Heart left ventricle (tissue), 16 donors: ENCODE measurements around the gene IGF1R. TPM values are rescaled to one million over a fixed set of nuclear protein-coding genes. Genes with fewer than 3 reads are reported as not detected.
A peak's percentile ranks its signal among the peaks of the same experiment; 100 is the strongest.

Source experiments
- ATAC-seq, 4 donors: fragments of 200-7000 bp; cut with Tn5 transposase; one replicate each; pipeline ENCODE4 v1.9.1; 2020 to 2022; ENCODE audit warnings: moderate library complexity in 4 of 4, mild to moderate bottlenecking in 3 of 4, moderate number of reproducible peaks in 1 of 4
- DNase-seq, 5 donors: peaks; one replicate each; pipeline ENCODE4 v3.0.0-alpha.2; 2020
- H3K27ac ChIP-seq, 12 donors: fragments of 200-600 bp; sonication (generic) in 4 of 12; one replicate each; pipeline versions ENCODE4 v1.5.0 to v1.8.0; 2016 to 2022; ENCODE audit warnings: mild to moderate bottlenecking in 2 of 12
- H3K27me3 ChIP-seq, 9 donors: fragments of 200-600 bp; sonication (generic) in 2 of 9; one replicate each; pipeline versions ENCODE4 v1.5.1 to v1.8.0; 2016 to 2022; ENCODE audit warnings: mild to moderate bottlenecking in 3 of 9
- H3K36me3 ChIP-seq, 9 donors: fragments of 200-600 bp; sonication (generic) in 2 of 9; one replicate each; pipeline versions ENCODE4 v1.5.0 to v1.8.0; 2018 to 2022; ENCODE audit warnings: mild to moderate bottlenecking in 2 of 9
- H3K4me1 ChIP-seq, 12 donors: fragments of 200-600 bp; sonication (generic) in 4 of 12; one replicate each; pipeline versions ENCODE4 v1.5.0 to v1.8.0; 2016 to 2022; ENCODE audit warnings: mild to moderate bottlenecking in 3 of 12
- H3K4me3 ChIP-seq, 12 donors: fragments of 200-600 bp; sonication (generic) in 4 of 12; one replicate each; pipeline versions ENCODE4 v1.5.0 to v1.8.0; 2017 to 2022; ENCODE audit warnings: mild to moderate bottlenecking in 9 of 12, moderate library complexity in 4 of 12
- H3K9me3 ChIP-seq, 12 donors: fragments of 200-600 bp; sonication (generic) in 4 of 12; one replicate each; pipeline versions ENCODE4 v1.5.0 to v1.8.0; 2016 to 2022; ENCODE audit warnings: mild to moderate bottlenecking in 1 of 12
- POLR2A ChIP-seq, 2 donors: fragments of 450-650 bp; IDR thresholded peaks; one replicate each; pipeline ENCODE4 v1.6.1; 2017; ENCODE audit warnings: antibody characterized with exemption in 2 of 2, mild to moderate bottlenecking in 2 of 2, moderate library complexity in 2 of 2
- WGBS, 4 donors: extraction: QIAGEN DNeasy Blood & Tissue Kit in 2 of 4; methylation state at CpG; one replicate each; pipeline versions ENCODE4 v1.1.5 to v1.1.7; 2013 to 2018; 5-methylcytosine and 5-hydroxymethylcytosine counted together
- intact Hi-C, 10 donors: fragments of 100-400 bp; cut with DNase I; formaldehyde crosslinking; loops; one replicate each; pipeline versions ENCODE4 v1.11.1 to v1.14.2; 2022
- polyA plus RNA-seq, 2 donors: library from polyadenylated mRNA; stranded (reverse); fragments of 200-250 nt; gene quantifications; one replicate each; pipeline ENCODE4 v1.2.3, GENCODE V29; 2013
- total RNA-seq, 9 donors: library from RNA; depleted of rRNA in 2 of 9; stranded (reverse); fragments of >200 nt in 2 of 9; fragmentation: NEBNext Ultra II Directional in 3 of 9; extraction: Animal tissue kit (Norgen Biotek cat#: 25700) in 3 of 9; gene quantifications; one replicate each; pipeline versions ENCODE4 v1.1.0 to v1.2.4, GENCODE V29; 2016 to 2023
- TF ChIP-seq, protein P1 (sequence below), 12 donors: fragments of 200-600 bp; sonication (generic) in 4 of 12; IDR thresholded peaks; one replicate each; pipeline versions ENCODE4 v1.5.0 to v1.8.0; 2018 to 2022; ENCODE audit warnings: antibody characterized with exemption in 12 of 12, mild to moderate bottlenecking in 5 of 12
- donor health status: ischemic (EF 13 %, LVEDD 7.1; RV severe dilation, severe dysfunction).
- donor health status: healthy with polysubstance abuse.
- donor health status: DM: no; HTN: yes; CAD: no.
- donor health status: DM: no; HTN: no; CAD: no.
- donor health status: ischemic (EF 25% LVEDD 6.9; RV normal size, moderate dysfunction).
- donor health status: ischemic (EF 25% LVEDD 5.7; RV mildly dilated, moderate dysfunction).
- donor health status: healthy.
- donor health status: DM: yes; HTN: yes; CAD: no.
- donor health status: ischemic (EF 35%, LVEDD 5.7; RV mildly dilated, moderate dysfunction).
- donor health status: nonischemic (EF 11% LVEDD 7.7; RV severe dilation, severe dysfunction).
- donor health status: DM: yes; HTN: yes; CAD: no.
- donor health status: PGD.
- donor health status: ischemic (EF 29% LVEDD 5.4; RV normal size, mild dysfunction).
- donor health status: nonischemic (EF 23%, LVEDD 6.1; RV moderate dilation, normal function).

IGF1R gene
- total and polyA plus RNA-seq, 11 donors, result 7.4 to 93.1 (median 40.5) TPM

DNA sequence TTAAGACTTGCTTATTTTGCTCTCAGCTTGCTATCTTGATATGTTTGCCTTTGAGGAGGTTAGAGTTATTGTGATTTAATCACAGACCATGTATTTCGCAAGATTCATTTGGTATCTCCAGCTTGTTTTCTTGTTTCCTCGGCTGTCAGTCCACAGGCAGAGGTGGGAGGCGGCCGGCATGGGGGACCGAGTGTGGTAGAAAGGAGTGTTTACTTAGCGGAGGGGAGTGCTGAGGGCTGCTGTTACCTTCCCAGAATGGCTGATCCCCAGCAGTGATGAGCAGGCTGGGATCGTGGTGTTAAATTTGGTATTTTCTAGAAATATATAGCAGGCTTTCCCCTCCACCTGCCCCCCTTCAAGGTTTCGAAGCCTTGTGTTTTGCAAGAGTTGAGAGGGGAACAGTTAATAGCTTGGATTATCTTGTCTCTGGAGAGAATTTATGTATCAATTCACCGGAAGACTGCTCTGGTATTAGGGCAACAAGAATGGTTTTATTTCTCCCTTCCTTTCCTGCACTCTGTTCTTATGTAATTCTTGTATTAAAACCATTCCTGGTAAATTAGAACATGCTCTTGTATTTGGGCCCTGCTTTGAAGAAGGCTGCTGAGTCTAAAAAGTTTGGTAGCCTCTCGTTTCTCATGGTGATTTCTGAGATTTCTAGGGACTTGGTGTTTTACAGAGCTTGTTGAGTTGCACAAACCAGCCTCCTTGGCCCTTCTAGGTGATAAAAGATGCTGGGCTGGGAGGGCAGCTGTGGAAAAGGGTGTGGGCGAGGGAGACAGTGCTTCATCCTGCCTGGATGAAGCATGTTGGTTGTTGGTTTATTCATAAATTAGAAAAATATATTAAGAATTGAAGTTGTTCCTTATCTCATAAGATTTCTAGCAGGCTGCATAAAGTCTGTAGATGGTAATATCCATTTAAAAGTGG is 151.4 kb downstream of the IGF1R start:
- DNase-seq (no peak), ATAC-seq (peak in 1 of 4 donors; percentile 29)
- Histone ChIP-seq H3K27ac (peak overlapping the region in 11 of 12 donors; percentile 11 to 70 (median 52)), H3K4me1 (peaks cover 6 to 70% (median 35%) of the 10 kb centered on the region in 12 donors), H3K27me3 (no peaks in the 10 kb centered on the region), H3K36me3 (no peaks in the 10 kb centered on the region), H3K4me3 (peak overlapping the region in 3 of 12 donors; percentile 2 to 28 (median 17)), H3K9me3 (no peaks in the 10 kb centered on the region)
- intact Hi-C loops, result loop anchor here in 3 of 10 donors (5.0 to 10.0 kb wide), 2 partner anchors 48 to 255 kb away; no protein-coding TSS in a partner anchor
- TF ChIP-seq, protein P1, sequence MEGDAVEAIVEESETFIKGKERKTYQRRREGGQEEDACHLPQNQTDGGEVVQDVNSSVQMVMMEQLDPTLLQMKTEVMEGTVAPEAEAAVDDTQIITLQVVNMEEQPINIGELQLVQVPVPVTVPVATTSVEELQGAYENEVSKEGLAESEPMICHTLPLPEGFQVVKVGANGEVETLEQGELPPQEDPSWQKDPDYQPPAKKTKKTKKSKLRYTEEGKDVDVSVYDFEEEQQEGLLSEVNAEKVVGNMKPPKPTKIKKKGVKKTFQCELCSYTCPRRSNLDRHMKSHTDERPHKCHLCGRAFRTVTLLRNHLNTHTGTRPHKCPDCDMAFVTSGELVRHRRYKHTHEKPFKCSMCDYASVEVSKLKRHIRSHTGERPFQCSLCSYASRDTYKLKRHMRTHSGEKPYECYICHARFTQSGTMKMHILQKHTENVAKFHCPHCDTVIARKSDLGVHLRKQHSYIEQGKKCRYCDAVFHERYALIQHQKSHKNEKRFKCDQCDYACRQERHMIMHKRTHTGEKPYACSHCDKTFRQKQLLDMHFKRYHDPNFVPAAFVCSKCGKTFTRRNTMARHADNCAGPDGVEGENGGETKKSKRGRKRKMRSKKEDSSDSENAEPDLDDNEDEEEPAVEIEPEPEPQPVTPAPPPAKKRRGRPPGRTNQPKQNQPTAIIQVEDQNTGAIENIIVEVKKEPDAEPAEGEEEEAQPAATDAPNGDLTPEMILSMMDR (IDR thresholded peaks at IDR 0.05), result no peak
- TF ChIP-seq POLR2A (IDR thresholded peaks at IDR 0.05), result no peak
- WGBS, 4 donors, result 43 to 55% (median 45%) methylated on average over 11 of the region's 11 CpGs

DNA sequence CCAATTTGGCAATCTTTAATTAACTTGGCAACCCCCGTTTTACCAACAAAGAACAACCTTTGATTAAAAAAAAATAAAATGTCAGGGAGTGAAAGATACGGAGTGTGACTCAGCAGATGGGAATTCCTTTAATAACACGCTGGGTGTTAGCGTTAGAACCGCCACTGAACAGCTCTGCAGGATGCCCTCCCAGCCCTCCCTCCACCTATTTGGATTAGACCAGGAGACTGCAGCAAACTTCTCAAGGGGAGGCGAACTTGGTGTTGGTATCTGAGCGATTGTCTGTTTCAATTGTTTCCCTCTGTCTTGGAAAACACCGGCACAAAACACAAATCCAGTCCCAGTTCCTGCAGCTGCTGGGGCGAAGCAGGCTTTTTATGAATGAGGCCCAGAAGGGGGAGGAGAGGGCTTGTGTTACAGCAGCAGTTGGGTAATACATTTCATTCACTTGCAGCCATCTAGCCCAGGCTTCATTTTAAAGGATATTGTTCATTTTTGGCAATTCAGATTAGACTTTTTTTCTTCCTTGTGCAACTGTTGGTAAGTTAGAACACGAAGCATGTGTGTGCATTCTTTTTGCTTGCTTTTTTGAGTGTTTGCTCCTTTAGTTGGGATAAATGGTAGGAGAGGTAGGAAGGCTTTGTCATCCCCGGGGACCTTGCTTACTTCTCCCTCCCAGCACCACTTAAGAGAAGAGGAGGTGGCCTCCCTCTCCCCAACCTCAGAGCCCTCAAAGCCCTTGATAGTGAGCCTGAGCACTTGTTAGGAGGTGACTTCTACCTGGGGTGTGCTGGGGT is 152.3 kb downstream of the IGF1R start:
- no peaks in the 10 kb centered on the region for H3K9me3 ChIP-seq
- intact Hi-C loops, result loop anchor here in 2 of 10 donors (5.0 kb wide), 1 partner anchor 47 kb away; no protein-coding TSS in a partner anchor

DNA sequence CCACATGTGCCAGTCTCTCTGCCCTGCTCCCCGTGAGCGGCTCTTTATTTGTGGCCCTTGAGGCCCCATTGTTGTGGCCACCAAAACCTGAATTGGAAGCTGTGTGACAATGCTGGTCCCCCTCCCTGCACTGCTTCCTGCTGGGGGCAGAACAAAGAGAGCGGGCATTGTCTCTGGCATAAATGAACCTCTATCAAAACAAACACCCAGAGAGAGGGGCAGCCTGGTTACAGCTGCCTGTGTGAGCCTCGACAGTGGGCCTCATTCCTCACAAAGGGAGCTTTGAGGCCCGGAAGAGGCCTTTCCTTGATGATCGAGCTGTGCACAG is 152.9 kb downstream of the IGF1R start:
- H3K4me1 ChIP-seq, result peaks cover 6 to 66% (median 35%) of the 10 kb centered on the region in 12 donors
- H3K4me3 ChIP-seq, result no peak overlapping the region
- DNase-seq, result no peak
- peak overlapping the region in 8 of 12 donors; percentile 10 to 70 (median 45) for H3K27ac ChIP-seq
- WGBS, 4 donors, result 51 to 64% (median 58%) methylated on average over 6 of the region's 6 CpGs
- no peaks in the 10 kb centered on the region for H3K27me3 ChIP-seq
- no peaks in the 10 kb centered on the region for H3K9me3 ChIP-seq
- peak in 1 of 4 donors; percentile 3 for ATAC-seq
- TF ChIP-seq, protein P1 (IDR thresholded peaks at IDR 0.05), result no peak
- no peak for TF ChIP-seq POLR2A (IDR thresholded peaks at IDR 0.05)
- intact Hi-C loops, result loop anchor here in 2 of 10 donors (5.0 kb wide), 1 partner anchor 46 kb away; no protein-coding TSS in a partner anchor
- no peaks in the 10 kb centered on the region for H3K36me3 ChIP-seq

More for the DNA sequence above, 152.3 kb downstream of the IGF1R start:
- Histone ChIP-seq H3K27me3 (no peaks in the 10 kb centered on the region), H3K4me1 (peaks cover 6 to 67% (median 35%) of the 10 kb centered on the region in 12 donors), H3K36me3 (no peaks in the 10 kb centered on the region), H3K4me3 (peak overlapping the region in 5 of 12 donors; percentile 2 to 28 (median 10)), H3K27ac (peak overlapping the region in 11 of 12 donors; percentile 11 to 70 (median 52))
- ATAC-seq (peak; percentile 63 to 88 (median 84)), DNase-seq (peak in 3 of 5 donors; percentile 36 to 51 (median 38))
- TF ChIP-seq, protein P1 (IDR thresholded peaks at IDR 0.05), result no peak
- TF ChIP-seq POLR2A (IDR thresholded peaks at IDR 0.05), result no peak
- 11 to 14% (median 13%) methylated on average over 11 of the region's 11 CpGs for WGBS, 4 donors
